Coronary artery (tissue), 2 donors: ENCODE results near the gene NRL.

Experiments
- DNase-seq: peaks from one replicate; pipeline ENCODE4 v3.0.0-alpha.2; 2017; ENCODE audit warnings: low spot score
- H3K27ac ChIP-seq, 2 donors: fragments of 200-600 bp; sonication (generic); one replicate each; pipeline ENCODE4 v1.5.1; 2016 to 2019
- H3K4me3 ChIP-seq: fragments of 200-600 bp; sonication (generic); 2 replicates; pipeline ENCODE4 v1.5.1; 2016; ENCODE audit warnings: mild to moderate bottlenecking, moderate library complexity
- TF ChIP-seq, protein P1 (sequence below): fragments of 200-600 bp; sonication (generic); IDR thresholded peaks from one replicate; pipeline ENCODE4 v1.5.1; 2019; ENCODE audit warnings: antibody characterized with exemption

NRL gene

DNA sequence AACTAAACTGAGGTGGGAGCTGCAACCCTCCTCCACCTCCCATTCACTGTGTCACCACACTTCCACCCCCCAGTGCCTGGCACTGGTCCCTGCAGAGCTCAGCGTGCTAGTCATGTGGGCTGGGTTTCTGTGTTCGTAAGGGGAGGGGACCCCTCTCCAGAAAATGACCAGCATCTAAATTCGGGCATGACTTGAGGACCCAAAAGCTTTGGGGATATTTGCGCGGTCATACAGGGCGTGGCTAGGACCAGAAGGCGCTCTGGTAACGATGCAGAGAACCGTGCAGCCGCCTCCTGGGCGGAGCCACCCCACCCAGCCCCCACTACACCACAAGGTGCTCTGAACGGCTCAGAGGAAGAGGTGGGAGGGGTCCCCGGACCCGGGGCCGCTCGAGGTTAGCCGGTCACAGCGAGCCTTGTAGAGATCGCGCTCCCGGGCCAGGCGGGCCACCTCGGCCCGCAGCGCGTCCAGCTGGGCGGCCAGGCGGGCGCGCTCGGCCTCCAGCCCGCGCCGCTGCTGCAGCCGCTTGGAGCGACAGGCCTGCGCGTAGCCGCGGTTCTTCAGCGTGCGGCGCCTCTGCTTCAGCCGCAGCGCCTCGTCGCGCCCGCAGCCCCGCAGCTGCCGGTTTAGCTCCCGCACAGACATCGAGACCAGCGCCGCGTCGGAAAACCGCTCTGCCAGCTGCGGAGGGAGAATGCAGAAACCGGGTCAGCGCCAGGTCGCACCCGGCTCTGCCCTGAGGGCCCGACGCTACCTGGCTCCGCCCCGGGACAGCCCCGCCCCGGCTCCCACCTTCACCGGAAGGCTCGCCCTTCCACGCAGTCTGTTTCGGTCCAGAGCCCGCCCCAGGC is 33.6 kb downstream of the NRL start:
- Histone ChIP-seq H3K27ac (no peak overlapping the region), H3K4me3 (peak overlapping the region; percentile 71)
- DNase-seq = no peak
- TF ChIP-seq, protein P1, sequence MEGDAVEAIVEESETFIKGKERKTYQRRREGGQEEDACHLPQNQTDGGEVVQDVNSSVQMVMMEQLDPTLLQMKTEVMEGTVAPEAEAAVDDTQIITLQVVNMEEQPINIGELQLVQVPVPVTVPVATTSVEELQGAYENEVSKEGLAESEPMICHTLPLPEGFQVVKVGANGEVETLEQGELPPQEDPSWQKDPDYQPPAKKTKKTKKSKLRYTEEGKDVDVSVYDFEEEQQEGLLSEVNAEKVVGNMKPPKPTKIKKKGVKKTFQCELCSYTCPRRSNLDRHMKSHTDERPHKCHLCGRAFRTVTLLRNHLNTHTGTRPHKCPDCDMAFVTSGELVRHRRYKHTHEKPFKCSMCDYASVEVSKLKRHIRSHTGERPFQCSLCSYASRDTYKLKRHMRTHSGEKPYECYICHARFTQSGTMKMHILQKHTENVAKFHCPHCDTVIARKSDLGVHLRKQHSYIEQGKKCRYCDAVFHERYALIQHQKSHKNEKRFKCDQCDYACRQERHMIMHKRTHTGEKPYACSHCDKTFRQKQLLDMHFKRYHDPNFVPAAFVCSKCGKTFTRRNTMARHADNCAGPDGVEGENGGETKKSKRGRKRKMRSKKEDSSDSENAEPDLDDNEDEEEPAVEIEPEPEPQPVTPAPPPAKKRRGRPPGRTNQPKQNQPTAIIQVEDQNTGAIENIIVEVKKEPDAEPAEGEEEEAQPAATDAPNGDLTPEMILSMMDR = no peak

DNA sequence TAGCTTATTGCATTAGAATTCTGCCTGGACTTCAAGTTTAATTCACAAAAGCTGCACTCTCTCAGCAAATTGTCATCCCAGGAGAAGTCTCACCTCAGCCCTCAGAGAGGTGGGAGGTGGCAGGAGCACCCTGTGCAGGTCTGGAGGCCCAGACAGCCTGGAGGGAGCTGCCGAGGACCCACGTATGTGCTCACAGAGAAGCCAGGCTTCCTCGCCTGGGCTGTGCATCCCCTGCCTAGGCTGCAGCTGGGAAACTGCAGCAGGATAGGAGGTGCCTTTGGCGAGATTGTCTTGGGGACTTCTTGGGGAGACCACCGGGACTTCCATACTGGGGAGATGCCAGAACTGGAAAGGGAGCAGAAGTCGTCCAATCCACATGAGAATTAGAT is 34.6 kb downstream of the NRL start:
- Histone ChIP-seq H3K27ac (no peak overlapping the region), H3K4me3 (no peak overlapping the region)
- no peak for DNase-seq
- TF ChIP-seq, protein P1 = no peak

DNA sequence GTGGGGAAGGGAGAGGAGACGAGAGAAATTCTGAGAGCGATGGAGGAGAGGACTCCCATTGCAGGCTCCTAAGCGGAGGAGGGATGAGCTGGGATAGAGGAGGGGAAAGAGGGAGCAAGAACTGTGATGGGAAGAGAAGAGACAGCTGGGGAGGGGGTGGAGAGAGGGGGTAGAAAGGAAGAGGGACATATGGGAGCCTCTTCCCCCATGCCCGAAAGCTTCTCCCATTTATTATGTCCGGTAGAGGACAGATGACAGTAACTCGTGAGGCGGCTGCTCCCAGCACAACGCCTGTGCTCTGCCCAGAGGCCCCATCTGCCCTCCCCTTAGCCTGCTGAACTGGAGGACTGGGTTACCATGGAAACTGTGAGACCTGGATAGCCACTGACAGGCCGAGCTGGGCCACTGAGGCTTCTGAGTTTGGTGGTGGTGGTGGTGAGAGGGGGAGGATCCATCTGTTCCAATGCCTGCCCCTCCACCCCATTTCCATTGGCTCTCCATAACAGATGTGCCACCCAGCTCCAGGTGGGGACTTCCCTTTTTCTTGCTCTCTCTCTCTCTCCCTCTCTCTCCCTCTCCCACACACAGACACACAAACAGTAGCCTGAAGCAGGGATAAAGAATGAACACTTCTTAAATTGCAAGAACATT is 35.1 kb downstream of the NRL start:
- TF ChIP-seq, protein P1 = no peak
- DNase-seq = no peak
- no peak overlapping the region for H3K4me3 ChIP-seq
- no peak overlapping the region for H3K27ac ChIP-seq

DNA sequence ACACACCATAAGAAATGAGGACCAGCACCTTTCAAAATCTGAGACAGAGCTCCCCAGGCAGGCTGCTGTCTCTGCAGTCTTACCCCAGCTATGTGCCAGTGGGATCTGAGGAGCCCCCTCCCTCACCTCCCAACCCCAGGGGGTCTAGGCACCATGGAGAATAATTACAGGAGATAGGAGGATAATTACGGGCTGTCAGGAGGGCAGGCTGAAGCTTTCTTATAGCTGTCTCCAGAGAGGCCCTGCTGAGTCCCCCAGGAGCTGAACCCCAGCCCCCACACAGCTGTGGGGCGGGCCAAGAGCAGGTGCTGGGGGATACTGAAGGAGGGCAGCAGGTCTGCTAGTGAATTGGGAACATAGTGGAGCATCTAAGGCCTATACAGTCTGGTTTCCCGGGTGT is 36.6 kb downstream of the NRL start:
- TF ChIP-seq, protein P1 = no peak
- Histone ChIP-seq H3K27ac (no peak overlapping the region), H3K4me3 (no peak overlapping the region)
- DNase-seq = no peak

DNA sequence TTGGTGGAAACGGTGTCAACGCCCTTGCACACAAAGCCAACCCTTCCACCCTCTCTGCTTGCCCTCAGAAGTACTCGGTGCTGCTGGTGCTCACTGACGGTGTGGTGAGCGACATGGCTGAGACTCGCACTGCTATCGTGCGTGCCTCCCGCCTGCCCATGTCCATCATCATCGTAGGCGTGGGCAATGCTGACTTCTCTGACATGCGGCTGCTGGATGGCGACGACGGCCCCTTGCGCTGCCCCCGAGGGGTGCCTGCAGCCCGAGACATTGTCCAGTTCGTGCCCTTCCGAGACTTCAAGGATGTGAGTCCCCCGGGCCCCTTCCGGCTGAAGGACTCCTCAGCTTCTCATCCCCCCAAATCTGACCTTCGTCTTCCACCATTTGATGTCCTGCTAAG is 37.7 kb downstream of the NRL start:
- DNase-seq = no peak
- H3K4me3 ChIP-seq = no peak overlapping the region
- H3K27ac ChIP-seq = no peak overlapping the region
- TF ChIP-seq, protein P1 = no peak

DNA sequence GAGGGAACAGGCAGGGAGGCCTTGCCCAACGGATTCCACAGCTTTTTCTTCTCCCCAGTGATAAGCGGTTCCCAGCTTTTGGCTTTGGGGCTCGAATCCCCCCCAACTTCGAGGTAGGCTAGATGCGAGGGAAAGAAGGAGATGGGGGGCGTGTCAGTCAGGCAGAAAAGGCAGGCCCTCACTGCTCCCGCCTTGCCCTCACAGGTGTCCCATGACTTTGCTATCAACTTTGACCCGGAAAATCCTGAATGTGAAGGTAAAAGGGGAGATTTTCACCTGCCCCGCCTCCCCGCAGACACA is 38.5 kb downstream of the NRL start:
- H3K4me3 ChIP-seq = no peak overlapping the region
- no peak for DNase-seq
- H3K27ac ChIP-seq = no peak overlapping the region
- TF ChIP-seq, protein P1 = no peak
